HEK293 (cell line): ENCODE data around the gene GNG12.

Experiments
- BCL11A ChIP-seq: fragments of 450-650 bp; formaldehyde crosslinking; IDR thresholded peaks from 2 replicates; pipeline ENCODE4 v1.5.1; 2016; ENCODE audit warnings: low read depth, missing biosample characterization, missing genetic modification characterization
- GFI1B ChIP-seq: fragments of 450-650 bp; formaldehyde crosslinking; IDR thresholded peaks from 2 replicates; pipeline ENCODE4 v1.5.1; 2016; ENCODE audit warnings: missing biosample characterization, missing genetic modification characterization
- PRDM1 ChIP-seq: fragments of 450-650 bp; formaldehyde crosslinking; IDR thresholded peaks from 2 replicates; pipeline ENCODE4; 2016; ENCODE audit warnings: missing biosample characterization, missing genetic modification characterization
- ZBTB17 ChIP-seq: fragments of 450-650 bp; formaldehyde crosslinking; IDR thresholded peaks from 2 replicates; pipeline ENCODE4 v1.5.1; 2016; ENCODE audit warnings: missing biosample characterization, missing genetic modification characterization
- ZIC2 ChIP-seq: fragments of 450-650 bp; formaldehyde crosslinking; IDR thresholded peaks from 2 replicates; pipeline ENCODE4 v1.5.1; 2016; ENCODE audit warnings: missing biosample characterization, missing genetic modification characterization
- ZNF133 ChIP-seq: fragments of 450-650 bp; formaldehyde crosslinking; IDR thresholded peaks from 2 replicates; pipeline ENCODE4 v1.5.1; 2016; ENCODE audit warnings: missing biosample characterization, missing genetic modification characterization
- ZNF221 ChIP-seq: fragments of 450-650 bp; formaldehyde crosslinking; IDR thresholded peaks from 2 replicates; pipeline ENCODE4 v1.5.1; 2017; ENCODE audit warnings: missing biosample characterization, missing genetic modification characterization, borderline replicate concordance
- ZNF37A ChIP-seq: fragments of 450-650 bp; IDR thresholded peaks from 2 replicates; pipeline ENCODE4 v1.5.1; 2018; ENCODE audit warnings: missing biosample characterization, missing genetic modification characterization
- ZNF416 ChIP-seq: fragments of 450-650 bp; formaldehyde crosslinking; IDR thresholded peaks from 2 replicates; pipeline ENCODE4 v1.5.1; 2016; ENCODE audit warnings: missing biosample characterization, missing genetic modification characterization
- ZNF433 ChIP-seq: fragments of 450-650 bp; formaldehyde crosslinking; IDR thresholded peaks from 2 replicates; pipeline ENCODE4 v1.5.1; 2016; ENCODE audit warnings: missing biosample characterization, missing genetic modification characterization, low read depth
- ZNF514 ChIP-seq: fragments of 450-650 bp; formaldehyde crosslinking; IDR thresholded peaks from 2 replicates; pipeline ENCODE4 v1.5.1; 2016; ENCODE audit warnings: missing biosample characterization, missing genetic modification characterization
- ZNF530 ChIP-seq: fragments of 450-650 bp; formaldehyde crosslinking; IDR thresholded peaks from 2 replicates; pipeline ENCODE4 v1.5.1; 2016; ENCODE audit warnings: low read depth, missing biosample characterization, missing genetic modification characterization
- ZNF548 ChIP-seq: fragments of 450-650 bp; formaldehyde crosslinking; IDR thresholded peaks from 2 replicates; pipeline ENCODE4 v1.5.1; 2016; ENCODE audit warnings: missing biosample characterization, missing genetic modification characterization
- ZNF561 ChIP-seq: fragments of 450-650 bp; IDR thresholded peaks from 2 replicates; pipeline ENCODE4 v1.5.1; 2018; ENCODE audit warnings: missing biosample characterization, missing genetic modification characterization, borderline replicate concordance
- ZNF701 ChIP-seq: fragments of 450-650 bp; formaldehyde crosslinking; IDR thresholded peaks from 2 replicates; pipeline ENCODE4 v1.5.1; 2016; ENCODE audit warnings: missing biosample characterization, missing genetic modification characterization
- ZNF830 ChIP-seq: fragments of 450-650 bp; IDR thresholded peaks from 2 replicates; pipeline ENCODE4 v1.5.0; 2018; ENCODE audit warnings: missing biosample characterization, missing genetic modification characterization, low read depth, mild to moderate bottlenecking, moderate library complexity
- TF ChIP-seq, protein P1 (sequence below): fragments of 450-650 bp; formaldehyde crosslinking; IDR thresholded peaks from 2 replicates; pipeline ENCODE4 v1.5.1; 2016; ENCODE audit warnings: missing biosample characterization, missing genetic modification characterization
- TF ChIP-seq, protein P2 (sequence below): fragments of 450-650 bp; formaldehyde crosslinking; IDR thresholded peaks from 2 replicates; pipeline ENCODE4 v1.5.1; 2017; ENCODE audit warnings: missing biosample characterization, missing genetic modification characterization
- TF ChIP-seq, protein P3 (sequence below): fragments of 450-650 bp; formaldehyde crosslinking; conservative IDR thresholded peaks from 2 replicates; pipeline ENCODE4 v1.5.1; 2016; ENCODE audit warnings: low read depth, missing biosample characterization, missing genetic modification characterization
- TF ChIP-seq, protein P4 (sequence below): fragments of 450-650 bp; formaldehyde crosslinking; IDR thresholded peaks from 2 replicates; pipeline ENCODE4 v1.5.1; 2016; ENCODE audit warnings: missing biosample characterization, missing genetic modification characterization, borderline replicate concordance
- TF ChIP-seq, protein P5 (sequence below): fragments of 450-650 bp; formaldehyde crosslinking; IDR thresholded peaks from 2 replicates; pipeline ENCODE4 v1.5.1; 2017; ENCODE audit warnings: missing biosample characterization, mild to moderate bottlenecking, missing genetic modification characterization, moderate library complexity
- TF ChIP-seq, protein P6 (sequence below): fragments of 450-650 bp; formaldehyde crosslinking; IDR thresholded peaks from 2 replicates; pipeline ENCODE4 v1.5.1; 2016; ENCODE audit warnings: missing biosample characterization, missing genetic modification characterization, low read depth

The GNG12 gene

DNA sequence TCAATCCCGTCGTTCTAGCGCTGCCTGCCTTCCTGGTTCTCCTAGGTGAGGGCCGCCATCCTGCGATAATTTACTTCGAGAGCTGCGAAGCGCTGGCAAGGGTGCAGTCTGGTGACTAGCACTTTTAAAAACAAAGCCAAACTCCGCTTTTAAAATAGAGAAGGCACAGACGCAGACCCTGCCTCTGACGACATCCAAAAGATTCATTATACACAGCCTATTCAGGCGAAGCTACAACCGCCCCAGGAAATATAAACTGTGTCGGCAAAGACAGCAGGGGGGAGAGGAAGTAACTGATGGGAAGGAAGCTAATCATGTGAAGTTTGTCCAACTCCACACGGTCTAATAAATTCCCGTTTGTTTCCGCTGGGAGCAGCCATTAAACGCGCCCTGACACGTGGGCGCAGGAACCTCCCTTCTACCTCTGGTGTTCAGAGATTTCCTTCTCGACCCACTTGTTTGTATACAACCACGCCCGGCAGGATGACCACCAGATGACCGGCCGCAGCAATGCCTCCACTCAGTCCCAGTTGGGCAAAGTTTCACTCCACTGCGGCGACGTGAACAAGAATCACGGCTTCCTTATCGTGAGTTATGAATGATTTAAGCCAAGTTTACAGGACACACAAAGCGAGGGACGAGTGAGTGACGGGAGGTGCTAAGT, 1.3 kb downstream of the GNG12 start (continued):
- TF ChIP-seq GFI1B (tag by site-specific recombination) = peak; percentile 87
- TF ChIP-seq, protein P1, sequence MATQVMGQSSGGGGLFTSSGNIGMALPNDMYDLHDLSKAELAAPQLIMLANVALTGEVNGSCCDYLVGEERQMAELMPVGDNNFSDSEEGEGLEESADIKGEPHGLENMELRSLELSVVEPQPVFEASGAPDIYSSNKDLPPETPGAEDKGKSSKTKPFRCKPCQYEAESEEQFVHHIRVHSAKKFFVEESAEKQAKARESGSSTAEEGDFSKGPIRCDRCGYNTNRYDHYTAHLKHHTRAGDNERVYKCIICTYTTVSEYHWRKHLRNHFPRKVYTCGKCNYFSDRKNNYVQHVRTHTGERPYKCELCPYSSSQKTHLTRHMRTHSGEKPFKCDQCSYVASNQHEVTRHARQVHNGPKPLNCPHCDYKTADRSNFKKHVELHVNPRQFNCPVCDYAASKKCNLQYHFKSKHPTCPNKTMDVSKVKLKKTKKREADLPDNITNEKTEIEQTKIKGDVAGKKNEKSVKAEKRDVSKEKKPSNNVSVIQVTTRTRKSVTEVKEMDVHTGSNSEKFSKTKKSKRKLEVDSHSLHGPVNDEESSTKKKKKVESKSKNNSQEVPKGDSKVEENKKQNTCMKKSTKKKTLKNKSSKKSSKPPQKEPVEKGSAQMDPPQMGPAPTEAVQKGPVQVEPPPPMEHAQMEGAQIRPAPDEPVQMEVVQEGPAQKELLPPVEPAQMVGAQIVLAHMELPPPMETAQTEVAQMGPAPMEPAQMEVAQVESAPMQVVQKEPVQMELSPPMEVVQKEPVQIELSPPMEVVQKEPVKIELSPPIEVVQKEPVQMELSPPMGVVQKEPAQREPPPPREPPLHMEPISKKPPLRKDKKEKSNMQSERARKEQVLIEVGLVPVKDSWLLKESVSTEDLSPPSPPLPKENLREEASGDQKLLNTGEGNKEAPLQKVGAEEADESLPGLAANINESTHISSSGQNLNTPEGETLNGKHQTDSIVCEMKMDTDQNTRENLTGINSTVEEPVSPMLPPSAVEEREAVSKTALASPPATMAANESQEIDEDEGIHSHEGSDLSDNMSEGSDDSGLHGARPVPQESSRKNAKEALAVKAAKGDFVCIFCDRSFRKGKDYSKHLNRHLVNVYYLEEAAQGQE (tag by site-specific recombination) = no peak
- TF ChIP-seq, protein P2, sequence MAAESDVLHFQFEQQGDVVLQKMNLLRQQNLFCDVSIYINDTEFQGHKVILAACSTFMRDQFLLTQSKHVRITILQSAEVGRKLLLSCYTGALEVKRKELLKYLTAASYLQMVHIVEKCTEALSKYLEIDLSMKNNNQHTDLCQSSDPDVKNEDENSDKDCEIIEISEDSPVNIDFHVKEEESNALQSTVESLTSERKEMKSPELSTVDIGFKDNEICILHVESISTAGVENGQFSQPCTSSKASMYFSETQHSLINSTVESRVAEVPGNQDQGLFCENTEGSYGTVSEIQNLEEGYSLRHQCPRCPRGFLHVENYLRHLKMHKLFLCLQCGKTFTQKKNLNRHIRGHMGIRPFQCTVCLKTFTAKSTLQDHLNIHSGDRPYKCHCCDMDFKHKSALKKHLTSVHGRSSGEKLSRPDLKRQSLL (tag by site-specific recombination) = no peak
- peak; percentile 70; the same call in 1 of the 2 replicates for TF ChIP-seq BCL11A (tag by site-specific recombination)
- TF ChIP-seq, protein P3, sequence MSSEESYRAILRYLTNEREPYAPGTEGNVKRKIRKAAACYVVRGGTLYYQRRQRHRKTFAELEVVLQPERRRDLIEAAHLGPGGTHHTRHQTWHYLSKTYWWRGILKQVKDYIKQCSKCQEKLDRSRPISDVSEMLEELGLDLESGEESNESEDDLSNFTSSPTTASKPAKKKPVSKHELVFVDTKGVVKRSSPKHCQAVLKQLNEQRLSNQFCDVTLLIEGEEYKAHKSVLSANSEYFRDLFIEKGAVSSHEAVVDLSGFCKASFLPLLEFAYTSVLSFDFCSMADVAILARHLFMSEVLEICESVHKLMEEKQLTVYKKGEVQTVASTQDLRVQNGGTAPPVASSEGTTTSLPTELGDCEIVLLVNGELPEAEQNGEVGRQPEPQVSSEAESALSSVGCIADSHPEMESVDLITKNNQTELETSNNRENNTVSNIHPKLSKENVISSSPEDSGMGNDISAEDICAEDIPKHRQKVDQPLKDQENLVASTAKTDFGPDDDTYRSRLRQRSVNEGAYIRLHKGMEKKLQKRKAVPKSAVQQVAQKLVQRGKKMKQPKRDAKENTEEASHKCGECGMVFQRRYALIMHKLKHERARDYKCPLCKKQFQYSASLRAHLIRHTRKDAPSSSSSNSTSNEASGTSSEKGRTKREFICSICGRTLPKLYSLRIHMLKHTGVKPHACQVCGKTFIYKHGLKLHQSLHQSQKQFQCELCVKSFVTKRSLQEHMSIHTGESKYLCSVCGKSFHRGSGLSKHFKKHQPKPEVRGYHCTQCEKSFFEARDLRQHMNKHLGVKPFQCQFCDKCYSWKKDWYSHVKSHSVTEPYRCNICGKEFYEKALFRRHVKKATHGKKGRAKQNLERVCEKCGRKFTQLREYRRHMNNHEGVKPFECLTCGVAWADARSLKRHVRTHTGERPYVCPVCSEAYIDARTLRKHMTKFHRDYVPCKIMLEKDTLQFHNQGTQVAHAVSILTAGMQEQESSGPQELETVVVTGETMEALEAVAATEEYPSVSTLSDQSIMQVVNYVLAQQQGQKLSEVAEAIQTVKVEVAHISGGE (tag by site-specific recombination) = peak; percentile 88
- TF ChIP-seq ZNF530 (tag by site-specific recombination) = no peak
- no peak for TF ChIP-seq PRDM1 (tag by site-specific recombination)
- peak; percentile 97 for TF ChIP-seq ZIC2 (tag by site-specific recombination)
- TF ChIP-seq ZNF416 = no peak
- TF ChIP-seq ZNF701 (tag by site-specific recombination) = no peak
- no peak for TF ChIP-seq ZNF830
- TF ChIP-seq, protein P4, sequence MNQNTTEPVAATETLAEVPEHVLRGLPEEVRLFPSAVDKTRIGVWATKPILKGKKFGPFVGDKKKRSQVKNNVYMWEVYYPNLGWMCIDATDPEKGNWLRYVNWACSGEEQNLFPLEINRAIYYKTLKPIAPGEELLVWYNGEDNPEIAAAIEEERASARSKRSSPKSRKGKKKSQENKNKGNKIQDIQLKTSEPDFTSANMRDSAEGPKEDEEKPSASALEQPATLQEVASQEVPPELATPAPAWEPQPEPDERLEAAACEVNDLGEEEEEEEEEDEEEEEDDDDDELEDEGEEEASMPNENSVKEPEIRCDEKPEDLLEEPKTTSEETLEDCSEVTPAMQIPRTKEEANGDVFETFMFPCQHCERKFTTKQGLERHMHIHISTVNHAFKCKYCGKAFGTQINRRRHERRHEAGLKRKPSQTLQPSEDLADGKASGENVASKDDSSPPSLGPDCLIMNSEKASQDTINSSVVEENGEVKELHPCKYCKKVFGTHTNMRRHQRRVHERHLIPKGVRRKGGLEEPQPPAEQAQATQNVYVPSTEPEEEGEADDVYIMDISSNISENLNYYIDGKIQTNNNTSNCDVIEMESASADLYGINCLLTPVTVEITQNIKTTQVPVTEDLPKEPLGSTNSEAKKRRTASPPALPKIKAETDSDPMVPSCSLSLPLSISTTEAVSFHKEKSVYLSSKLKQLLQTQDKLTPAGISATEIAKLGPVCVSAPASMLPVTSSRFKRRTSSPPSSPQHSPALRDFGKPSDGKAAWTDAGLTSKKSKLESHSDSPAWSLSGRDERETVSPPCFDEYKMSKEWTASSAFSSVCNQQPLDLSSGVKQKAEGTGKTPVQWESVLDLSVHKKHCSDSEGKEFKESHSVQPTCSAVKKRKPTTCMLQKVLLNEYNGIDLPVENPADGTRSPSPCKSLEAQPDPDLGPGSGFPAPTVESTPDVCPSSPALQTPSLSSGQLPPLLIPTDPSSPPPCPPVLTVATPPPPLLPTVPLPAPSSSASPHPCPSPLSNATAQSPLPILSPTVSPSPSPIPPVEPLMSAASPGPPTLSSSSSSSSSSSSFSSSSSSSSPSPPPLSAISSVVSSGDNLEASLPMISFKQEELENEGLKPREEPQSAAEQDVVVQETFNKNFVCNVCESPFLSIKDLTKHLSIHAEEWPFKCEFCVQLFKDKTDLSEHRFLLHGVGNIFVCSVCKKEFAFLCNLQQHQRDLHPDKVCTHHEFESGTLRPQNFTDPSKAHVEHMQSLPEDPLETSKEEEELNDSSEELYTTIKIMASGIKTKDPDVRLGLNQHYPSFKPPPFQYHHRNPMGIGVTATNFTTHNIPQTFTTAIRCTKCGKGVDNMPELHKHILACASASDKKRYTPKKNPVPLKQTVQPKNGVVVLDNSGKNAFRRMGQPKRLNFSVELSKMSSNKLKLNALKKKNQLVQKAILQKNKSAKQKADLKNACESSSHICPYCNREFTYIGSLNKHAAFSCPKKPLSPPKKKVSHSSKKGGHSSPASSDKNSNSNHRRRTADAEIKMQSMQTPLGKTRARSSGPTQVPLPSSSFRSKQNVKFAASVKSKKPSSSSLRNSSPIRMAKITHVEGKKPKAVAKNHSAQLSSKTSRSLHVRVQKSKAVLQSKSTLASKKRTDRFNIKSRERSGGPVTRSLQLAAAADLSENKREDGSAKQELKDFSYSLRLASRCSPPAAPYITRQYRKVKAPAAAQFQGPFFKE (tag by site-specific recombination) = no peak
- no peak for TF ChIP-seq ZNF37A (tag by site-specific recombination)
- TF ChIP-seq ZNF548 = no peak
- TF ChIP-seq ZNF561 (tag by site-specific recombination) = peak; percentile 86
- TF ChIP-seq ZNF133 (tag by site-specific recombination) = no peak
- TF ChIP-seq ZNF221 (tag by site-specific recombination) = no peak
- TF ChIP-seq, protein P5, sequence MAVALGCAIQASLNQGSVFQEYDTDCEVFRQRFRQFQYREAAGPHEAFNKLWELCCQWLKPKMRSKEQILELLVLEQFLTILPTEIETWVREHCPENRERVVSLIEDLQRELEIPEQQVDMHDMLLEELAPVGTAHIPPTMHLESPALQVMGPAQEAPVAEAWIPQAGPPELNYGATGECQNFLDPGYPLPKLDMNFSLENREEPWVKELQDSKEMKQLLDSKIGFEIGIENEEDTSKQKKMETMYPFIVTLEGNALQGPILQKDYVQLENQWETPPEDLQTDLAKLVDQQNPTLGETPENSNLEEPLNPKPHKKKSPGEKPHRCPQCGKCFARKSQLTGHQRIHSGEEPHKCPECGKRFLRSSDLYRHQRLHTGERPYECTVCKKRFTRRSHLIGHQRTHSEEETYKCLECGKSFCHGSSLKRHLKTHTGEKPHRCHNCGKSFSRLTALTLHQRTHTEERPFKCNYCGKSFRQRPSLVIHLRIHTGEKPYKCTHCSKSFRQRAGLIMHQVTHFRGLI (tag by site-specific recombination) = 0 out of 2 replicates have a peak, but pooled peaks have one; percentile 73
- no peak for TF ChIP-seq ZNF514 (tag by site-specific recombination)
- TF ChIP-seq ZBTB17 (tag by site-specific recombination) = peak; percentile 76
- no peak for TF ChIP-seq ZNF433 (tag by site-specific recombination)
- TF ChIP-seq, protein P6, sequence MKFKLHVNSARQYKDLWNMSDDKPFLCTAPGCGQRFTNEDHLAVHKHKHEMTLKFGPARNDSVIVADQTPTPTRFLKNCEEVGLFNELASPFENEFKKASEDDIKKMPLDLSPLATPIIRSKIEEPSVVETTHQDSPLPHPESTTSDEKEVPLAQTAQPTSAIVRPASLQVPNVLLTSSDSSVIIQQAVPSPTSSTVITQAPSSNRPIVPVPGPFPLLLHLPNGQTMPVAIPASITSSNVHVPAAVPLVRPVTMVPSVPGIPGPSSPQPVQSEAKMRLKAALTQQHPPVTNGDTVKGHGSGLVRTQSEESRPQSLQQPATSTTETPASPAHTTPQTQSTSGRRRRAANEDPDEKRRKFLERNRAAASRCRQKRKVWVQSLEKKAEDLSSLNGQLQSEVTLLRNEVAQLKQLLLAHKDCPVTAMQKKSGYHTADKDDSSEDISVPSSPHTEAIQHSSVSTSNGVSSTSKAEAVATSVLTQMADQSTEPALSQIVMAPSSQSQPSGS (tag by site-specific recombination) = peak; percentile 80
